HG03066 (cell line): ENCODE data around the gene SKOR2.
"Not testable (repeated sequence)": the region's sequence is repeated elsewhere in the genome, so short reads cannot be mapped to it uniquely, and the experiment has no call there.

Experiments used
- ATAC-seq: cut with Tn5 transposase; IDR thresholded peaks from one replicate; pipeline ENCODE4 v1.9.1; 2021; ENCODE audit warnings: low read depth; ENCODE audit not compliant: unreplicated experiment

The SKOR2 gene

DNA sequence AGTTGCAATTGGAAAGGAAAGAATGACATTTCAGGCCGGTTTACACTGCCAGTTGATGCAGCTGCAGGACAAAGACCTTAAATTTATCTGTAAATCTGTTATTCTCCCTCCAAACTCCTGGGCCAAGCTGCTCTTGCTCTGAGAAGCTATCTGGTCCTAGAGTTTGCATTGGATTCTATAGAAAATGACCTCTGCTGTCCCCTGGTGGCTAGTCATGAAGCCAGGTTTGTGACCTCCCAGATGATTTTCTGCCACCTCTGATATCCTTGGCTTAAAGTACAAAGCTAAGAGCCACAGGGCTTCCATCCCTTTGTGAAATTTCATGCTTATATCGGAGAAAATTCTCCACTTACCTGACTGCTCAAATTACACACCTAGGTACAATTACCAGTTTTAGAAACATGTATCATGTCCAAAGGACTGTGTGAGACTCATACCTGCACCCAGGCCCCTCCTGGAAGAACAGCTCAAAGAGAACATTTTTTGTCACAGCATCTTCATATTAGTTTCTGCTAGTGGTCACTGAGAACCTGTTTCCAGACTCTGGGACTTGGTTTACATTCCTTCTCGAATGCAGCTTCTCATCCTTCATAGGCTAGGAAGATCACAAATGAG, 46.4 kb downstream of the SKOR2 start:
- no peak for ATAC-seq

DNA sequence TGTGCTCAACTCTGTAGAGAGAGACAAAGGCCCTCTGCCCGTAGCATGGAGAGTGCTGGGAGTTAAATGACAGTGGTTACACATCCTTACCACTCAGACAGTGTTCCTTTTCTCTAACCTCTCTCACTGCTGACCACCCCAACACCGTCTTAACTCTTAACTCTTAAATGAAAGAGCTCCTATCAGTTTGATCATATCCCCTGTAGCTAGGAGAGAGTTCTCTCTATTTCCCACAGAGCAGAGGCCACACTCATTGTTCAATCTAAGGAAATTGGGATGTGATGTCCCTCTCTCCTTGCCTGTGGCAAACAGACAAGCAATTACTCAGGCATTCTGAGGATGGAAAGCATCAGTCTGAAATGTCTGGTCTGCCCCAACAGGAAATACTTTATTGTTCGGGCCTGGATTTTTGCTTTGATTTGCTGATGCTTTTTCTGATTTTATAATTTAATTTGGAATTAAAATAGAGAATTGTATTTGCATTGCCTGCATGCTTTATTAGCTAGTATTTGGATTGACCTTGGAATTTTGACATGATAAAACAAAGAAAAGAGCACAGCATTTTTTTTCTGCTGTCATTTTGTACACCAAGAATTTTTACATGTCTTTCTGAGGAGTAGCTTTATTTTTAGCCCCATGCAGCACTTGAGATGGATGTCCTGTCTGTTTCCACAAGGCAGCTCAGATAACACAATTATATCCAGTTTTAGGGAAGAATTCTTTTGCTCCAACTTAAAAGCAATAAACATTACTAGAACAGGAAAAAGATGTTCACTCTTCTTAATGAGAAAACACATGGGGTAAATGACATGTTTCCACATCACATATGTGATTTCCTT, 47.6 kb downstream of the SKOR2 start:
- ATAC-seq, result no peak

DNA sequence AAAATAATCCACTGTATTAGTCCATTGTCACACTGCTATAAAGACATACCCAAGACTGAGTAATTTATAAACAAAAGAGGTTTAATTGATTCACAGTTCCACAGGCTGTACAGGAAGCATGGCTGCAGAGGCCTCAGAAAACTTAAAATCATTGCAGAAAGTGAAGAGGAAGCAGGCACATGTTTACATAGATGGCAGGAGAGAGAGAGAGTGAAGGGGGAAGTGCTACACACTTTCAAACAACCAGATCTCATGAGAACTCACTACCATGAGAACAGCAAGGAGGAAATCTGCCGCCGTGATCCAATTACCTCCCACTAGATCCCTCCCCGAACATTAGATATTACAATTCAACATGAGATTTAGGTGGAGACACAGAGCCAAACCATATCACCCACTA, 55.5 kb downstream of the SKOR2 start:
- ATAC-seq, result not testable (repeated sequence)

DNA sequence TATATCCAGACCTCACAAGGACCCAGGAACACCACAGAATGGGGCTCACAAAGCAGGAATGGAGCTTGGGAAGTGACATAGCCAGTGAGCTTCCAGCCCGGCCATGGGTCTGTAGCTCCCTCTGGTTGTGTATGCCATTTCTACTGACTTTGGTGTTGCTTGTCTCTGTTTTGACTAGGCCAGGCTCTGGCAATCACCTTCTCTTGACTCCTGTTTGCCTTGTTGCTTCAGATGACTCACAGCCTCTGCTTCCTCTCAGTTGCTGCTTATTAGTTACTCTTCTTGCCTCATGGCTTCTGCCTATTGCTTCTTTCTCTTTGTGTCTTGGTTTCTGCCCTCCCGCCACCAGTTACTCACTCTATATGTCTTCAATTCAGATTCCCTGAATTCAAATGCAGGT, 59.5 kb downstream of the SKOR2 start:
- no peak for ATAC-seq

DNA sequence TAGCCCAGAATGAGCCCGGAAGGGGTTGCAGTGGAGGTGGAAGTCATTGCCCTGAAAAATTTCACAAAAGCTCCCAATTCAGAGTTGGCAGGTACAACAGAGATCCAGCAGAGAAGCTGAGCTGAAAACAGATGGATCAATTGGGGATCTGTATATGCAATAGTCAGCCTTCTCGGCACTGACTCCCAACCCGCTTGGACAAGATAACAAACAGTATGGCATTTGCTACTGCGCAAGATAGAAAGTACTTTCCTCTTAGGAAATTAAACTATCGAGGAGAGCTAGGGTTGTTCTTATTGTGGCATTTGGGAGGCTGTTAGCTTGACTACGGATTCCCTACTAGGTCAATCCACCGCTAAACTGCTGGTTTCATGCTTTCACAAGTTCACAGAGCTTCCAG, 63.7 kb downstream of the SKOR2 start:
- no peak for ATAC-seq

DNA sequence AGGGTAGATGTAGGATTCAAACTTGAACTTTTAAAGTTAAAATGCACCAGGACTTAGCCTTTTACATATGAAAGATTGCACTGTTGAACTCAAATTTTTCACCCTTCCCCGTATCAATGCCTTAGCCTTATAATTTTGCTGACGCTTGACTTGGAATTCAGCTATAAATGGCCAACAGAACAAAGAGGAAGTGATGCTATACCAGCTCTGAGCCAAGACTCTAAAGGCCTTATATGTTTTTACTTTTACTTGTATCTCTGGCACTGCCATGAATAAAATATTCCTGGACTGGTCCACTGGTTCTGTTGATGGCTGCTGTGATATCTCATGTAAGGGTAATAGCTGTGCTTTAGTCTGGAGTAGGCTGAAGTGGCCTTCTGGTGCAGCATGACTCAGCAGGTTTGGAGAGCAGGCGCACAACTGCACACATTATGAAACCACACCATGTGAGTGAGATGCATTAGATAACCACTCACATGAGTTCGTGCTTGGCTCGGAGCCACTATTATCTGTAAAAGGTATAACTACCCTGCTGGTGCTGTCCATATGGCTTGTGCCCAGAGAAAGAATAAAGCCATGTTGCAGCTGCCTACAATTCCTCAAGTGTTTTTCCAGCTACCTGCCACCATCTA, 66.9 kb downstream of the SKOR2 start:
- no peak for ATAC-seq

DNA sequence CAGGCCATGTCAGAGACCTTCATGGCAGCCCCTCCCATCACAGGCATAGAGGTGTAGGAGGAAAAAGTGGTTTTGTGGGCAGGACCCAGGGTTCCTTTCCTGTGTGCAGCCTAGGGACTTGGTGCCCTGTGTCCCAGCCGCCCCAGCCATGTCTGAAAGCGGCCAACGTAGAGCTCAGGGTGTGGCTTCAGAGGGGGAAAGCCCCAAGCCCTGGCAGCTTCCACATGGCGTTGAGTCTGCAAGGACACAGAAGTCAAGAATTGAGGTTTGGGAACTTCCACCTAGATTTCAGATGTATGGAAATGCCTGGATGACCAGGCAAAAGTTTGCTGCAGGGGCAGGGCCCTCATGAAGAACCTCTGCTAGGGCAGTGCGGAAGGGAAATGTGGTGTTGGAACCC, 69.3 kb downstream of the SKOR2 start:
- ATAC-seq, result not testable (repeated sequence)

DNA sequence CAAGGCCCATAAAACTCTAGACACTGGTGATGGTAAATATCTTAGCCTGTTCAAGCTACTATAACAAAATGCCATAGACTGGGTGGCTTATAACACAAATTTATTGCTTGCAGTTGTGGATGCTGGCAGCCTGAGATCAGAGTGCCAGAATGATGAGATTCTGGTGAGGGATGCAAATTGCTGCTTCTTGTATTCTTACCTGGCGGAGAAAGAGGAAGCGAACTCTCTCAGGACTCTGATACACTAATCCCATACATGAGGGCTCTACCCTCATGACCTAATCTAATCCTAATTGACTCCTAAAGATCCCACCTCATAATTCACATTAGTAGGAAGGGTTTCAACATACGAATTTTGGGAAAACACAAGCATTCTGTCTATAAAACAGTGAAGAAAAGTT, 70.7 kb downstream of the SKOR2 start:
- ATAC-seq, result no peak

DNA sequence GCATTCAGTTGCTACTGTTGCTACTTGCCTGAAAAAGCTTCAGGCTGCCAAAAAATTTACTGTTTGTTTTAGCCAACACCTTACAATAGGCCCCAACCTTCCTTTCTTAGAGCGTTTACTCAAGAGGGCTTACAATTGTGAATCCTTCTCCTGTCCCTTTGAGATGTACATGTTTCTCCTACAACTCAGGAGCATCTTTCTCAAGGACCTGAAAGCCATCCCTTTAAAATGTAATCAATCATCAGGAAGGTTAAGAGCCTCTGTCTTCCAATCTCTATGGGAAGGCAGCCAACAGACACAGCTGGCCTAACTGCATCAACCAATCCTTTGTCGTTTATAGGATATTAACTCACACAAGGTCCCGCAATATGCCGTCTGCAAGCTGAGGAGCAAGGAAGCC, 71.9 kb downstream of the SKOR2 start:
- no peak for ATAC-seq

DNA sequence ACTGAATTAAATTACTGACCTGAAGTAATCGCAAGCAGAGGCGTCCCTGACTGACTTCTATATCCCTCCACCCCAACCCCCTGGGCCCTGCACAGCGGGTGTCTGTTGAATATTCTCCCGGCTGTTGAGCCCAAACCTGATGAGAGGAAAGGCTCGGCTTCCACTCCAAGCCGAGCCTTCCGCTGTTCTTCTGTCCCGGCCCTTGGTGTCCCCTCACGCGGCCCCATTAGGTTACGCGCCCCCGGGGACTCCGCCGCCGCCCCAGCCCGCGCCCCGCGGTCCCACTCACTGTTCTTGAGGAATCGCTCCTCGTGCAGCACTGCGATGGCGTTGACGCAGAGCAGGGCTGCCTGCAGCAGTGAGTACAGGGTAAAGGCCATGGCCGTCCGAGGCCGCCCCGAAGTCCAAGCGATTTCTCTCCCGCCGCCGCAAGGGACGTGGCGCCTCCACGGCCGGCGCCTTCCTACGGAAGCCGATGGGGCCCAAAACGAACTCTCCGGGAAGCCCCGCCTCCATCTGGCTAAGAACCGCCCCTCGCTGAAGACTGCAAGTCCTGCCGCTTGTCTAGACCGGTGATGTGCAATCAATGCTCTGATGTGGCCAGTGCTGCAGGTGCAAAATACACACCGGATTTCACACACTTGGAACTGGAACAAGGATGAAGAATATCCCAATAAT, 75.4 kb downstream of the SKOR2 start, which contains the start of gene IER3IP1:
IER3IP1 (minus strand) TSS at position 467 of the 678 bp plus-strand sequence; CDS start at position 380, 87 bp downstream.
- ATAC-seq, result peak; percentile 77

DNA sequence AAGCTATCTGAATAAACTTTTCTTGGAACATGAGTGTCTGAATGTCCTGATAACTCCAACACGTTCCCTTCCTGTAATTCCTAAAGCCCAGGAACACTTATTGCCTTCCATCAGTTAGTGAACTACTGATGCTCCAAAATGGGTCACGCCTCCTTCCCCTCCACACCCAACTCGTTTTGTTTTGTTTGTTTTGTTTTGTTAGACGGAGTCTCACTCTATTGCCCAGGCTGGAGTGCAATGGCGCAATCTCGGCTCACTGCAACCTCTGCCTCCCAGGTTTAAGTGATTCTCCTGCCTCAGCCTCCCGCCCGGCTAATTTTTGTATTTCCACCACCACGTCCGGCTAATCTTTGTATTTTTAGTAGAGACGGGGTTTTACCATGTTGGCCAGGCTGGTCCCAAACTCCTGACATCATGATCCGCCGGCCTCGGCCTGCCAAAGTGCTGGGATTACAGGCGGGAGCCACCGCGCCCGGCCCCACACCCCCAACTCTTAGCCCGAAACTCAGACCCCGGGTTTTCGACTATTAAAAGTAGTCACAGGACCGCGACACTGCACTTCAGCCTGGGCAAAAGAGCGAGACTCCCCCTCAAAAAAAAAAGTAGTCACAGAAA, 76.1 kb downstream of the SKOR2 start:
- peak; percentile 31 for ATAC-seq

DNA sequence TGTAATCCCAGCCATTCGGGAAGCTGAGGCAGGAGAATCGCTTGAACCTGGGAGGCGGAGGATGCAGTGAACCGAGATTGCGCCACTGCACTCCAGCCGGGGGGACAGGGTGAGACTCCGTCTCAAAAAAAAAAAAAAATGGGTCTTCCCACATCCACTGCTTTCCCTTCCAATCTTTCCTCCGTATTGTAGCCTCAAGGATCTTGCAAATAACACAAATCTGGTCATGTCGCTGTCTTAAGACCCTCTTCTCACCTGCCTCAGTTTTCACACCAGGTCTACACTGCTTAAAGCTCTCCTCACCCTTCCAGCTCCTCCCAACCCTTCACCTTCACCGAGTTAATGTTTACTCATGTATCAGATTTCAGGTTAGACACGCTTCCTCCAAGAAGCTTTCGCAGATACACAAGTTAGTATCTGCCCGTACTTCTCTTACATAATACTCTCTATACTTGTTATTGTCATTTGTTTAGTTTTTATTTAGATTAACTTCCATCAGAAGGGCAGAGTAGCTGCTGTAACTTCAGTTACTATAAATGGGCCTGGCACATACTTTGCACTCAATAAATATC, 76.8 kb downstream of the SKOR2 start:
- no peak for ATAC-seq

DNA sequence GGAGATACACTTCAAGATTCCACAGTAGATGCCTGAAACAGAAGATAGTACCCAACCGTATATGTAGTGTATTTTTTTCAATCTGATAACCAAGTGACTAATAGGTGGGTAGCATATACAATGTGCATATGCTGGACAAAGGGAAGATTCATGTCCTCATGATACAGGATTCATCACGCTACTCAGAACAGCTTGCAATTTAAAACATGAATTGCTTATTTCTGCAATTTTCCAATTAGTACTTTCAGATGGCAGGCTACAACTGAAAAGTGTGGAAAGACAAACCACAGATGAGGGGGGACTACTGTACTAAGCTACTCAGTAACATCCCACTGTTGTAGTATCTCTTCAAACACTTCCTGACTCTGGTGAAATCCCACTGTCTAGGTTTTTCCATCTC, 79.0 kb downstream of the SKOR2 start:
- ATAC-seq, result no peak

DNA sequence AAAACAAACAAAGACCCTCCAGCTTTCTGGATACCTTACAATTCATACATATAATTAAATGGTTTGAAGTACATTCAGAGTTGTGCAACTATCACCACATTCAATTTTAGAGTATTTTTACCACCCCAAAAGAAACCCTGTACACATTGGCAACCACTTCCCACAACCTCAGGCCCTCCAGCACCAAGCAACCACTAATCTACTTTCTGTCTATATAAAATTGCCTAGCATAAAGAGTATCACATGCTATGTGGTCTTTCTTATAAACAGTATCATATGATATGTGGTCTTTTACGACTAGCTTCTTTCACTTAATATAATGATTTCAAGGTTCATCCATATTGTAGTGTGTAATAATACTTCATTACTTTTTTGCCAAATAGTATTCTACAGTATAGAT, 82.5 kb downstream of the SKOR2 start:
- ATAC-seq, result no peak

DNA sequence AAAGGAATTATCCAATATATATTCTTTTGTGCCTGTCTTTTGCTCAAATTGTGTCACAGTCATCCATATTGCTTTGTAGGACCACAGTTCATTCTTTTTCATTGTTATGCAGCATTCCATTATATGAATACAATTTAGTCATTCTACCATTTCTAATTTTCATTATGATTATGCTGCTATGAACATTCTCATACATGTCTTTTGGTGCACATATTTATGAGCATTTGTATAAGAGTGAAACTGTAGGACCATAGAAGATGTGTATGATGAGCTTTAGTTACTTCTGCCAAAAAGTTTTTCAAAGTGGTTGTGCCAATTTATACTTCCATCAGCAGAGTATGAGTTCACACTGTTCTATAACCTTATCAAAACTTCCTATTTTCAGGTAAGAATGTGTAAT, 83.0 kb downstream of the SKOR2 start:
- no peak for ATAC-seq

DNA sequence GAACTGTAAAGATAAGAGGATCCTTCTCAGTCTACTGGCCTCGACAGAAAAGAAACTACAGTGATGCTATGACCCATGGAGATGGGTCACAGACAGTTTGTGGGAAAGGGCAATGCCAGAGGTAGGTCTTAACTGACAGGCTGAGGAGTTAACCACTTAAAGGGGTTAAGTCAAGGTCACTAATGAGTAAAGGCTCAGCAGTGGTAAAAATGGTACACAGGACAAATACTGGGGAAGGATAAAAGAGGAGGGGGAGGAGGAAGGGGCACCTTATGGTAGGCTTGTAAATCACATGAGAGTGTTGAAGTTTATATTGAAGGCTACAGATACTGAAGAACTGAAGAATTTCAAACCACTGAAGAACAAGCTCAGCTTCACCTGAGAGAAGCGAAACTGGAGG, 85.2 kb downstream of the SKOR2 start:
- ATAC-seq, result no peak

DNA sequence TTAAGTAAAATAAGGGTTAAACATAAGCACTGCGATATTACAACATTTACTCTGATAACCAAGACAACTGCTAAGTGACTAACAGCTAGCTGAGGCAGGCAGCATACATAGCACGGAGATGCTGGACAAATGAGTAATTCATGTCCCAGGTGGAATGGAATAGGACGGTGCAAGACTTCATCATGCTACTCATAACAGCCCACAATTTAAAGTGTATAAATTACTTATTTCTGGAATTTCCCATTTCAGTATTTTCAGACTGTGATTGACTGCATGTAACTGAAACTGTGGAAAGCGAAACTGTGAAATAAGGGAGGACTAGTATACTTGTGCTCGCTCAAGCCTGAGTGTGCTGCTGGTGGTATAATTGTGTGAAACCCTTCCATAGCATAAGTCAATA, 88.2 kb downstream of the SKOR2 start:
- ATAC-seq, result peak; percentile 71

DNA sequence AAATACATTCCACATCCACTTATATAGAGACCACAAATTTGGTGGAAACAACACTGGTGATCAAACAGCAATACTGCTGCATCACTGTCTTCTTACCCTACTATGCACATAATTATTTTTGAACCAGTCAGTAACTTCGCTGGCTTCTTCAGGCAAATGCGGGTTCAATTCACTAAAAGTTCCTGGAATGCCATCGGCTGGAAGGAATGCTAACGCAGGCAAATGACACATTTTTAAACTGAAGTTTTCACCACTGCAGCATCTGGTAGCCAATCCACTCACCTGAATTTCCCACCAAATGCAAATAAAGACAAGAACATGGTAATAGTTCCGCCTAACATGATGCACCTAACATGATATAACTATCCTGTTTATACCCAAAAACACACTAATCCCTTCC, 91.2 kb downstream of the SKOR2 start:
- ATAC-seq, result no peak

DNA sequence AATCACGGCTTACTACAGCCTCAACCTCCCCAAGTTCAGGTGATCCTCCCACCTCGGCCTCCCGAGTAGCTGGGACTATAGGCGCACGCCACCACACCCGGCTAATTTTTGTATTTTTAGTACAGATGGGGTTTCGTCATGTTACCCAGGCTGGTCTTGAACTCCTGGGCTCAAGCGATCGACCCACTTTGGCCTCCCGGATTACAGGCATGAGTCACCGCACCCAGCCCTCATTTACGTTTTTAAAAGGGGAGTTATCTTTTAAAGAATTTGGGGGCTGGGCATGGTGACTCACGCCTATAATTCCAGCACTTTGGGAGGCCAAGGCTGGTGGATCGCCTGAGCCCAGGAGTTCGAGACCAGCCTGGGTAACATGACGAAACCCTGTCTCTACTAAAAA, 93.1 kb downstream of the SKOR2 start:
- ATAC-seq, result not testable (repeated sequence)
